Activated T-helper 1 cell treated with Interleukin-2 at 50 U/mL for 16 hours (primary cell): ENCODE results near the gene RPS6KA3.

Experiments
- DNase-seq: peaks from one replicate; pipeline ENCODE4 v3.0.0-alpha.2; 2020; ENCODE audit warnings: low read depth

The RPS6KA3 gene

GRCh38 chrX:20266810-20267606, at the start of gene RPS6KA3:
RPS6KA3 (minus strand) TSS chrX:20266909; CDS start chrX:20266632, 277 bp downstream.
- peak; percentile 85 for DNase-seq

GRCh38 chrX:20315140-20315539, 48.4 kb upstream of the RPS6KA3 start:
- no peak for DNase-seq

GRCh38 chrX:20313899-20314298, 47.2 kb upstream of the RPS6KA3 start:
- DNase-seq, result no peak

- DNase-seq, result no peak
Observed at GRCh38 chrX:20312018-20312417, 45.3 kb upstream of the RPS6KA3 start.

- no peak for DNase-seq
Observed at GRCh38 chrX:20311505-20311904, 44.8 kb upstream of the RPS6KA3 start.

GRCh38 chrX:20309806-20310205, 43.1 kb upstream of the RPS6KA3 start:
- no peak for DNase-seq

GRCh38 chrX:20306668-20307067, 40.0 kb upstream of the RPS6KA3 start:
- no peak for DNase-seq

- no peak for DNase-seq
Observed at GRCh38 chrX:20300822-20301221, 34.1 kb upstream of the RPS6KA3 start.

GRCh38 chrX:20294957-20295356, 28.2 kb upstream of the RPS6KA3 start:
- DNase-seq, result no peak

GRCh38 chrX:20294284-20294683, 27.6 kb upstream of the RPS6KA3 start:
- DNase-seq, result no peak

- DNase-seq, result no peak
Observed at GRCh38 chrX:20285511-20285910, 18.8 kb upstream of the RPS6KA3 start.

GRCh38 chrX:20284992-20285391, 18.3 kb upstream of the RPS6KA3 start:
- DNase-seq, result no peak

GRCh38 chrX:20284444-20284843, 17.7 kb upstream of the RPS6KA3 start:
- DNase-seq, result no peak

- DNase-seq, result no peak
Observed at GRCh38 chrX:20280938-20281337, 14.2 kb upstream of the RPS6KA3 start.

- DNase-seq, result no peak
Observed at GRCh38 chrX:20274121-20274520, 7.4 kb upstream of the RPS6KA3 start.

GRCh38 chrX:20271730-20272129, 5.0 kb upstream of the RPS6KA3 start:
- DNase-seq, result no peak

- DNase-seq, result no peak
Observed at GRCh38 chrX:20271186-20271585, 4.5 kb upstream of the RPS6KA3 start.

- DNase-seq, result no peak
Observed at GRCh38 chrX:20270562-20270890, 3.8 kb upstream of the RPS6KA3 start.

GRCh38 chrX:20269848-20270561, 3.3 kb upstream of the RPS6KA3 start:
- no peak for DNase-seq

GRCh38 chrX:20267931-20268701, 1.4 kb upstream of the RPS6KA3 start:
- DNase-seq, result no peak

GRCh38 chrX:20267607-20267930, 860 bp upstream of the RPS6KA3 start:
- DNase-seq, result no peak

GRCh38 chrX:20265726-20266681, 705 bp downstream of the RPS6KA3 start:
- no peak for DNase-seq
